Measurements from ENCODE around the gene PRR33.
"Not testable (repeated sequence)": the region's sequence is repeated elsewhere in the genome, so short reads cannot be mapped to it uniquely, and the experiment has no call there.

PRR33 gene

GRCh38 chr11:1875851-1876301, 15.8 kb downstream of the PRR33 start:
- not testable (repeated sequence) for DNase-seq (ENCODE audit: low read depth in 2 of 2)

DNA sequence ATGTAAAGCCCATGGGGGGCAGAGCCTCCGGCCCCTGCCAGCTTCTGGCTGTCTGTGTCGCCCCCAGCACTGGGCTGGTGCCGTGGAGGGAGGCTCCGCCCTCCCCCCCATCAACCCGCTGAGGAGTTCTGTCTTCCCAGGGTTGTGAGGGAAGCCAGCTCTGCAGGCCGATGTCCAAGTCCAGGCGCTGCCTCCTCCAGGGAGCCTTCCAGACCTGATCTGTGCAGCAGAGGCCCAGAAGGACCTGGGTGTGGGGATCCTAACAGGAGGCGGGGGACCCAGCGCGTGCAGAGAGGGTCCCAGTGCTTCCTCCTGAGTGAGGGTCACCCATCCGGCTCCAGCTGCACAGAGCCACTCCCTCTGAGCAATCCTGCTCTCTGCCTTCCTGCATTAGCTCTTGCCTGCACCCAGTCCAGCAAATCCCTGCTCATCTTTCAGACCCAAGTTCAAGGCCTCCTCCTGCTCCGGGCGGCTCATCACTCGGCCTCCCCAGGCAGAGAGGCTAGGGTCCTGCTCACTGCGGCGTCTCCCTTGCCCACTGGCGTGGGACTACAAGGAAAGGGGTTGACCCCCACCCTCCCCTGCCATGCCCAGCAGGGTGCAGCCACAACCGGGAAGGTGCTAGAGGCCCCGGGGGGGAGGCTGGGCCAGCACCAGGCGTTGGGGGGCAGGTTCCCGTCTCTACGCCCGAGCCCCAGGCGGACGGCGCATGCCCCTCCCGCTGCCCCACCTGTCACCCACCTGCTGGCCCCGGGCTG, 16.4 kb downstream of the PRR33 start:
- DNase-seq (ENCODE audit: low read depth in 2 of 2), result no peak

DNA sequence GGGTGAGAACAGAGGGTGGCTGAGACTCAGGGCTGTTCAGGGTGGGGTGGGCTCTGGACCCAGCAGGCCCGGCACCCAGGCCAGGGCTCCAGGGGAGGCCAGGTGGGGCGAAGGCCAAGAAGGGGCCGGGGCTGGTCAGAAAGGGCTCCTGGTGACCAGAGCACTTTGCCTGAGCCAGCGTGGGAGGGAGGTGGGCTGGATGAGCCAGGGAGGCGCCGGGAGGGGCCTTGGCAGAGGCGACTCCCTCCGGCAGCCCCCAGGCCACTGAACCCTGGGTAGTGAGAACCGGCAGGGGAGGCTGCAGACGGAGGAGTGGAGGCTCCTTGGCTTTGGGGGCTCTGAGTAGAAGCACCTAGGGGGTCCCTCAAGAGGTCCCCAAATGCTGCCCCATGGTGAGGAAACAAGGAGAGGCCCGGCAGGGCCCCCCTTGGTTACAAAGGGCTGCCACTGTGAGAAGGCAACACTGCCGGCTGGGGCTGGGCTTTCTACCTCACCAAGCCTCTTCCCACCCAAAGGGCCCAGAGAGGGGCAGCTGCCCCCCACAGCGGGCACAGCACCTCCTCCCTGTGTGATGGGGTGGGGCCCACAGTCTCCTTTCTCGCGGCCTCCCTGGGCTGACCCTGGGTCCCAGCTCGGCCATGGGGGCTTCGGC, 17.1 kb downstream of the PRR33 start:
- not testable (repeated sequence) for DNase-seq (ENCODE audit: low read depth in 2 of 2)

GRCh38 chr11:1873813-1874150, 17.9 kb downstream of the PRR33 start:
- not testable (repeated sequence) for DNase-seq (ENCODE audit: low read depth in 2 of 2)

DNA sequence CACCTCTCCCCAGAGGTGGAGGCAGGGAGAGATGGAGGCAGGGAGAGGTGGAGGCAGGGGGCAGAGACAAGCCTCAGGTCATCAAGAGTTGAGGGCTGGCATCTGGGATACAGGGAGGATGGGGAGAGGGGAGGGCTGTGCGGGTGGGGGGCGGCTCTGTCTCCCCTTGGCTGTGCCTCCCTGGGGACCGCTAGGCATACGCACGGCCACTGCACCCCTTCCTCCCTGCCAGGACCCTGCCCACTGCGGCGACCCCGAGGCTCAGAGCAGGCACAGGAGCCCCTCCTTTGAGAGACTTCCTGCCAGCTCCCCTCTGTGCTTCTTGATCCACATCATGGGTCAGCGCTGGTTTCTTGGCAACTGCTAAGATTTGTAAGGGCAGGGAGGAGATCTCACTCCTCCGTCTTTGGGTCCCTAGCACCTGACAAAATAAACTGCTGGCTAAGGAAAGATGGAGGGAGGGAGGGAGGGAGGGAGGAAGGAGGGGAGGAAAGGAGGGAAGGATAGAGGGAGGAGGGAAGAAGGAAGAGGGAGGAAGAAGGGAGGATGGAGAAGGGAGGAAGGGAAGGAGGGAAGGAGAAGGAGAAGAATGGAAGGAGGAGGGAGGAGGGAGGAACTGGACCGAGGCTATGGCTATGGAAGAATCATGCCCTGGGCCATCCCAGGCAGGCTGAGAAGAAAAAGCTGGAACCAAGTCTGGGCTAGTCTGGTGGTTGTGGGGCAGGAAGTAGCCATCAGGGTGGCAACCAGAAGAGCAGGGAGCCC, 18.5 kb downstream of the PRR33 start:
- no peak for DNase-seq (ENCODE audit: low read depth in 2 of 2)

DNA sequence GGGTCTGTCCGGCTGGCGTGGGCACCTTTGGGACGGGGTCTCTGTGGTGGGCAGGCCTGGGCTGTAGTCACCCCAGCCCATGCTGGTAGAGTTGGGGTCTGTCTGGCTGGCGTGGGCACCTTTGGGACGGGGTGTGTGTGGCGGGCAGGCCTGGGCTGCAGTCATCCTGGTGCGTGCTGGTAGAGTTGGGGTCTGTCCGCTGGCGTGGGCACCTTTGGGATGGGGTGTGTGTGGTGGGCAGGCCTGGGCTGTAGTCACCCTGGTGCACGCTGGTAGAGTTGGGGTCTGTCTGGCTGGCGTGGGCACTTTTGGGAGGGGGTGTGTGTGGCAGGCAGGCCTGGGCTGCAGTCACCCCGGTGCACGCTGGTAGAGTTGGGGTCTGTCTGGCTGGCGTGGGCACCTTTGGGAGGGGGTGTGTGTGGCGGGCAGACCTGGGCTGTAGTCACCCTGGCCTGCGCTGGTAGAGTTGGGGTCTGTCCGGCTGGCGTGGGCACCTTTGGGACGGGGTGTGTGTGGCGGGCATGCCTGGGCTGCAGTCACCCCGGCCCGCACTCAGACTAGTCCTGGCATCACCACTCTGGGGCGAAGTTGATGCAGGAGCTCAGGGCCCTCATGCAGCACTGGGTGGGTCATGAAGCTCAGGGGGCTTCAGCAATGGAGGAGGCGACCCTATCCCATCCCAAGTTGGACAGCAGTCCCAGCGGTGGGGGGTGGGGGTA, 19.3 kb downstream of the PRR33 start:
- no peak for DNase-seq (ENCODE audit: low read depth in 2 of 2)

DNA sequence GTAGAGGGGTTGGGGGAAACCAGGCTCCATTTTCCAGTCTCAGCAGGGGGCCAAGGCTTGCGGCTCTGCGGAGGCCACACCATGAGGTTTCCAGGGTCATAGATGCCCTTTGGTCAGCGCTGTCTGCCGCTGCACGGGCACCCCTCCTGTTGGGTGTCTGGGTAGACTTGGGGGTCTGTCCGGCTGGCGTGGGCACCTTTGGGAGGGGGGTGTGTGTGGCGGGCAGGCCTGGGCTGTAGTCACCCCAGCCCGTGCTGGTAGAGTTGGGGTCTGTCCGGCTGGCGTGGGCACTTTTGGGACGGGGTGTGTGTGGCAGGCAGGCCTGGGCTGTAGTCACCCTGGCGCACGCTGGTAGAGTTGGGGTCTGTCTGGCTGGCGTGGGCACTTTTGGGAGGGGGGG, 20.2 kb downstream of the PRR33 start:
- DNase-seq (ENCODE audit: low read depth in 2 of 2), result no peak

DNA sequence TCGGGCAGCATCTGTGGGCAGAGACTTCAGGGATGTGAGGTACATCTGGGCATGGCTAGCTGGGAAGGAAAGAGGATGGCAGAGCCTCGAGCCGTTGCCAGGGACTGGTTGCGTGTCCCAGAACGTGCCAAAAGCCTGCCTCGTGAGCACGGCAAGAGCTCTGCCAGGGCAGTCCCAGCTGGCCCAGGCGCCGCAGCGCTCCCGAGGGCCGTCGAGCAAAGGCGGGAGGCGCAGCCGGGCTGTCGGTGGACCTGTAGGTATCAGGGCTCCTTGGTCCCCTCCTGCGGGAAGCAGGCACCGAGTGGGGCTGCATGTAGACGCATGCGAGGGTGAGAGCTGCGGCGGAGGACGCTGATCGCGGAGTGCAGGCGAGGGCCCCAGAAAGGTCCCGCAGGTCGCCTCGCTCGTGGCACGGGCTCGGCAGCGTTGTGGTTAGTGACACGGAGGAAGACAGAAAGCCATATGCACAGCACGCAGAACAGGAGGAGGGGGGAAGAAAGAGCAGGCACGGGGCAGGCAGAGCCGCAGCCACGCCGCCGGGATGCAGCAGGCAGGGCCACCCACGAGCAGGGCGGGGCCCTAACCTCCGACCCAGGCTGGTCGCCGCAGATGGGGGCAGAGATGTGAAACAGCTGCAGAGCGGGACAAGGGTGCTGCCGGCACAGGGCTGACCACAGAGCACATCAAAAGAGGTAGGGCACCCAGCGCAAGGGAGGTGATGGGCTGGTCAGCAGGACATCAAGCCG, 20.8 kb downstream of the PRR33 start:
- DNase-seq (ENCODE audit: low read depth in 2 of 2), result no peak

GRCh38 chr11:1870326-1870696, 21.4 kb downstream of the PRR33 start:
- DNase-seq (ENCODE audit: low read depth in 2 of 2), result no peak

DNA sequence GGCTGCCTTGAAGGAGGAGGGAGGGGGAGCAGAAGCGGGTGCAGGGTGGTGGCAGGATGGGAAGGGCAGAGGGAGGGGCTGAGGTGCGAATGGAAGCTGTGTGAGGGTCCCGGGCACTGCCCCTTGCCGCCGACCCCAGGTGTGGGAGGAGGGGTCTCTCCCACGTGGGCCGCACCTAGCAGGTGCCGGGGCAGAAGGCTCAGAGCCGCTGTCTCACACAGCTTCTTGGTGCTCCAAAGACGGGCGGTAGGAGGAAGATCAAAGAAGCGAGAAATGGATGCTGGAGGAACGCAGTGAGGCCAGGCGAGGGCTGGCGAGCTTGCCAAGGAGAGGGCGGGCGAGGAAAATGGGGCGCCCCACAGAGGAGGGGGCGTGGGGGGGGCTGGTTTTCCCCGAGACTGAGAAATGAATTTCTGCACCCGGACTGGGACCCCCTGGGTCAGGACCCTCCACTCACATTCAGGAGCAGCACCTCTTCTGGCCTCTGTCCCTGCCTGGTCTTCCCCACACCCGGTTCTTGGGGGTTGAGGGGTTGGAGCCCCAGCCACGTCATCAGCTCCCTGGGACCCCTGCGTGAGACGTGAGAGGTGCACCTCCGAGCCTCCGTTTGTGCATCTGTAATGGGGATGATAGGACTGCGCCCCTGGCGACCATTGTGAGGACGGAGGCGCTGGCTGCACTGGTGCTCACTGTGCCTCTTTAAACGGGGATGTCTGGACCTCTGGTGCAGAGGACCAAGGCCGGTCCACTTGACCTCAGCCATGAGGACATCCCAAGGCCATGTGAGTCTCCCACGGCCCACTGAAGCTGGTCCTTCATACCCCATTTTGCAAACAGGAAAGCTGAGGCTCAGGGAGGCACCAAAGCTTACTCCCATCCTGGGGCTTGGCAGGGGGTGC, 22.0 kb downstream of the PRR33 start:
- no peak for DNase-seq (ENCODE audit: low read depth in 2 of 2)

- DNase-seq (ENCODE audit: low read depth in 2 of 2), result no peak
These were observed 22.9 kb downstream of the PRR33 start for GRCh38 chr11:1868636-1869291.

GRCh38 chr11:1868056-1868635, 23.5 kb downstream of the PRR33 start:
- DNase-seq (ENCODE audit: low read depth in 2 of 2), result no peak

DNA sequence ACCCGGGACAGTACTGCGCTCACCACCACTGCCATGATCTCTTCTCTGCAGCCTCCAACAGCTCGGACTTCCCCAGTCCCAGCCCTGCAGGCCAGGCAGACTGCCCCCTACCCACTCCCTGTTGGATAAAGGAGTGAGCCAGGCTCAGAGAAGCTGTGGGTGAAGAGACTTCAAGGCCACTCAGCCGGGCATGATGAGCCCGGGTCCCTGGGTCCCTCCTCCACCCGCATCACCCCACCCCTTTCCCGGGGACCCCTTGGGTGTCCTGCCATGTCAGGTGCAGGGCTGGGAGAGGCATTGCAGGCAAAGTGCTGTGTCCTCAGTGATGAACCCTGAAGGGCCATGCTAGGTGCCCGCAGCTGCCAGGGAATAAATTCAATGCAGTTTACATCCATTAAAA, 24.3 kb downstream of the PRR33 start:
- no peak for DNase-seq (ENCODE audit: low read depth in 2 of 2)

DNA sequence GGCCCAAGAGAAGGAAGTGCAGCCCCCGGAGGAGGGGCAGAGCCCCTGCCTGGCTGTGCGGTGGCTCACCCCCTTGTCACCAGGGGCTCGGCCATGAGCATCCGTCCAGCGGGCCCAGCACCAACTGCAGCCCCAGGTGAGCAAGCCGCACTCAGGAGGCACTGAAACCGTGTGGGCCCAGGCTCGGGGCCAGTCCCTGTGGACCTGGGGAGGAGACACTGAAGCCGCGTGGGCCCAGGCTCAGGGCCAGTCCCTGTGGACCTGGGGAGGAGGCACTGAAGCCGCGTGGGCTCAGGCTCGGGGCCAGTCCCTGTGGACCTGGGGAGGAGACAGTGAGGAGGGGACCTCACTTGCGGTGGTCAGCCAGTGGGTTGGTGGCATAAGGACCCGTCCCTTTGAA, 24.9 kb downstream of the PRR33 start:
- DNase-seq (ENCODE audit: low read depth in 2 of 2), result no peak

DNA sequence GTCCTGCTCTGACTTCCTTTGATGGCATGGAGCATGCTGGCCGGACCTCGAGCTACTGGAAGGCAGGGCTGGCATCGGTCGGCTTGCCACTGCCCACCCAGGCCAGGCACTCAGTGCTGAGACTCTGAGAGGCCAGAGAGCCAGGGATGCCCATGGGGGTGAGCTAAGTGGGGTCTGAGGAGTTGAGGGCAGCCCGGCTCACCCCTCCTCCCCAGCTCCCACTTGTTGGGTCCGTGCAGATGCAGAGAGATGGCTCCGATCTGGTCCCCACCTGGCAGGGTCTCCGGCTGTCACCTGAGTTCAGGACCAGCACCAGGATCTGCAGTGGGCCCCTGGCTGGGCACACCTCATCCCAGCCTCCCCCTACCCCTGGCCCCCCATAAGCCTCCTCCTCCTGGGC, 25.5 kb downstream of the PRR33 start:
- no peak for DNase-seq (ENCODE audit: low read depth in 2 of 2)

GRCh38 chr11:1864831-1865665, 26.6 kb downstream of the PRR33 start:
- no peak for DNase-seq (ENCODE audit: low read depth in 2 of 2)

GRCh38 chr11:1864231-1864630, 27.5 kb downstream of the PRR33 start:
- no peak for DNase-seq (ENCODE audit: low read depth in 2 of 2)

- DNase-seq (ENCODE audit: low read depth in 2 of 2), result no peak
These were observed 28.1 kb downstream of the PRR33 start for GRCh38 chr11:1863352-1864216.
